HEK293T (cell line): Measurements from ENCODE around the gene TRPM2.

Experiments used
- BHLHE40 ChIP-seq: fragments of 450-650 bp; IDR thresholded peaks from 2 replicates; pipeline ENCODE4 v1.6.1; 2016; ENCODE audit warnings: mild to moderate bottlenecking, moderate library complexity, borderline replicate concordance
- FOXK2 ChIP-seq: fragments of 450-650 bp; IDR thresholded peaks from 2 replicates; pipeline ENCODE4 v1.6.1; 2016; ENCODE audit warnings: mild to moderate bottlenecking
- NFRKB ChIP-seq: fragments of 450-650 bp; IDR thresholded peaks from 2 replicates; pipeline ENCODE4 v1.6.1; 2016; ENCODE audit warnings: mild to moderate bottlenecking, moderate library complexity
- SP1 ChIP-seq: fragments of 450-650 bp; IDR thresholded peaks from 2 replicates; pipeline ENCODE4 v1.6.1; 2017
- ZNF384 ChIP-seq: fragments of 450-650 bp; IDR thresholded peaks from 2 replicates; pipeline ENCODE4 v1.6.1; 2016

DNA sequence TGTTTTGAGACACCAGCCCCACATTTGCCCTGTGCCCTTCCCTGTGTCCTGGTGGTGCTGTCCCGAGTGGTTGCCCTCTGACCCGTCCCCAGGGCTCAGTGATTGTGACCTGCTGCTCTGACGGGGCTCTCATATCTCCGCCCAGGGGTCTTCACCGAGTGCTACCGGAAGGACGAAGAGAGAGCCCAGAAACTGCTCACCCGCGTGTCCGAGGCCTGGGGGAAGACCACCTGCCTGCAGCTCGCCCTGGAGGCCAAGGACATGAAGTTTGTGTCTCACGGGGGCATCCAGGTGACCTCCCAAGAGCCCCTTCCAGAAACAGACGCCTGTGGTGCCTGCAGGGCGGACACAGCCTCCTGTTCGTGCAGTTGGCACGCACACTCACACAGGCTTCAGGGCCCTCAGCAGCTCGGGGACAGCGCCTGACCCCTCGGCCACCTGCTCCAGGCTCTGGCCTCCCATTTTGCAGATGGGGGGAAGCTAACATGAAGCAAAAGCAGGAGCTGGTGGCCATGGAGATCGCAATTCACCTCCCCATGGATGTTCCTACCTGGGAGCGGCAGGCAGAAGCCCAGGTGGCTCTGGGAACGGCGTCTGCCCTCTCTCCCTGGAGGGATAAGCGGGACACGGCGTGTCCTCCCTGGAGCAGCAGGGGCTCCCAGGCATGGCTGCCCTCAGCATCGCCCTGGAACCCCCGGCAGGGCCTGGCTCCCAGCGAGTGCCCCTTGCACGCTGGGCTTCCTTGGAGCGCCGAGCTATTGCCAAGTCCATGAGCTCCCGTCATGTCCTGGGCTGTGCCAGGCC lies 45.9 kb downstream of the TRPM2 start:
- TF ChIP-seq SP1 (no peak), FOXK2 (no peak), ZNF384 (no peak), BHLHE40 (no peak), NFRKB (no peak)
